Glomerular visceral epithelial cell (primary cell): ENCODE results near the gene MAPK4.
A peak's percentile ranks its signal among the peaks of the same experiment; 100 is the strongest.
"Not testable (repeated sequence)": the region's sequence is repeated elsewhere in the genome, so short reads cannot be mapped to it uniquely, and the experiment has no call there.

Experiments
- DNase-seq: peaks from one replicate; pipeline ENCODE4 v3.0.0-alpha.2; 2016; ENCODE audit errors: extremely low spot score

MAPK4 gene

DNA sequence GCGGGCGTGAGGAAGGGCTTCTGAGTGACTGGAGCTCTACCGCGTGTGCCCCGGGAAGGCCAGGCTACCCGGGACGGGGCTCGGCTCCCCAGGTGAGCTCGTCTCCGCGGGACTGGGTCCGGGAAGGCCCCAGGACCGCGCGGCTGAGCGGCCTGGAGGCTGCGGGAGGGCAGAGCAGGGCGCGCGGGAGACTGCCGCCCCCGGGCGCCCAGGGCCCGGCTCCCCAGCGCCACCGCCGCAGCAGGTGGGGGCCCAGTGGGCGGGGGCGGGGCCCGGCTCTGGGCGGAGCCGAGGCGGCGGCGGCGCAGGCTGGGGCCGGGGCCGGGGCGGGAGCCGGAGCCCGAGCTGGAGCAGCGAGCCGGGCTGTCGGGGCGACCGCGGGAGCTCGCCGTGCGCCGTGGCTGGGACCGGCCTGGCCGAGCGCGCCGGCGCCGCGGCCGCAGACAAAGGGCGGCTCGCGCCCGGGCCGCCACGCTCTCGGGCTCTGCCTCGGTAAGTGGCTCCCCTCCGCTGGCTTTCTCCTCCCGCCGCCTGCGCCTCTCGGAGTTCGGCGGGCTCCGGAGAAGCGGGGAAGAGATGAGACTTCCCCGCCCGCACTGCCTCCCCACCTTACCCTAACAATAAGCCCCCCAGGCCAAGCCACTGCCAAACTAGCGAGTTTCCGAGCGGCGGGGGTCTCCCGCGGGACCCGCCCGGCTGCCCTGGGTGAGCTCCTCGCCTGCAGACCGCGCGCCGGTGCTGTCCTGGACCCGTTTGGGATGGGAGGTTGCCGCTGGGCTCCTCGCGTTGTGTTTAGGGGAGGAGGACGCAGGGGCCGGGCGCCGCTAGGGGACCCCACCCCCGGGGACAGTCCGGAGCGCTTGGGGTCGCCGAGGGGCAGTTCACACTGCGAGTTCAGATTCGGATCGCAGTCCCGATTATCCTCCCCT, at the start of gene MAPK4:
TSS of gene MAPK4 (plus strand) at position 336 of the 929 bp plus-strand sequence. CDS start 103,872 bp downstream, outside the sequence.
- peak; percentile 22 for DNase-seq

DNA sequence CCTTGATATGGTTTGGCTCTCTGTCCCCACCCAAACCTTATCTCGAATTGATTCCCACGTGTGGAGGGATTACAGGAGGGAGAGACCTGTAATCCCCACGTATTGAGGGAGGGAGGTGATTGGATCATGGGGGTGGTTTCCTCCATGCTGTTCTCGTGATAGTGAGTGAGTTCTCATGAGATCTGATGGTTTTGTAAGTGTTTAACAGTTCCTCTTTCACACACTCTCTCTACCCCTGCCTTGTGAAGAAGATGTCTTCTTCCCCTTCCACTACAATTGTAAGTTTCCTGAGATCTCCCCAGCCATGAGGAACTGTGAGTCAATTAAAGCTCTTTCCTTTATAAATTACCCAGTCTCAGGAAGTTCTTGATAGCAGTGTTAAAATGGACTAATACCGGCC, 42.6 kb upstream of the MAPK4 start:
- not testable (repeated sequence) for DNase-seq

DNA sequence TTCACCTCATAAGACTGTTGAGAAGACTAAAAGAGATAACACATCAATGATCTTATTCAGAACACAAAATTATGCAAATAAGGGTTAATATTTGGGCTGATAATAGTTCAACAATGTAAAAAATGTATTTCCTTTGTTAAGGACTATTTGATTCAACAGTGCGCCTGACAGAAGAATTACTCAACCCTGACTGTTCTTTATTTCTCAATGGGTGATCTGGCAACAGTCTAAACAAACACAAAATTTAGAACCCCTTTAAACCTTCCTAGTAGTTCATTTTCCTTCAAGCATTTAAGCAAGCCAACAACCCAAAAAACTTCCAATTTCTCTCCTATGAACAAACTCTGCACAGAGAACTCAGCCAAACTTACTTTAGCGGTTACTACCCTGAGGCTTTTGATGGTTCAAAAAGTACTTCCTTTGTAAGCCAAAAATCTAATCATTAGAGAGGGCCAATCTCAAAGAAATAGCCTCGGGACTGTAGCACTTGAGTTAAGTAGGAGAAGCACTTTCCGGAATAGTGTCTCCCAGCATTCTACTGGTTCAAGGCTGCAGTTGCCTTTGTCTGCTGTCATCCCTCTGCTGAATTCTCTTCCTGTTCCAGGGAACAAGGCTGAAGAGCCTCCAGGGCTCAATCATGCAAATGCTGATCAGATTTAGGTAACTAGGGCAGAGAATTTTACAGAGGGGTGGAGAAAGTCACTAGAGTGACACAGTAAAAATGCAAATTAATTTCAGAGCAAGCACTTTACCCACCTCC, 40.9 kb upstream of the MAPK4 start:
- DNase-seq: no peak

- DNase-seq: no peak
These were observed 36.7 kb upstream of the MAPK4 start for GRCh38 chr18:50523165-50523564.

DNA sequence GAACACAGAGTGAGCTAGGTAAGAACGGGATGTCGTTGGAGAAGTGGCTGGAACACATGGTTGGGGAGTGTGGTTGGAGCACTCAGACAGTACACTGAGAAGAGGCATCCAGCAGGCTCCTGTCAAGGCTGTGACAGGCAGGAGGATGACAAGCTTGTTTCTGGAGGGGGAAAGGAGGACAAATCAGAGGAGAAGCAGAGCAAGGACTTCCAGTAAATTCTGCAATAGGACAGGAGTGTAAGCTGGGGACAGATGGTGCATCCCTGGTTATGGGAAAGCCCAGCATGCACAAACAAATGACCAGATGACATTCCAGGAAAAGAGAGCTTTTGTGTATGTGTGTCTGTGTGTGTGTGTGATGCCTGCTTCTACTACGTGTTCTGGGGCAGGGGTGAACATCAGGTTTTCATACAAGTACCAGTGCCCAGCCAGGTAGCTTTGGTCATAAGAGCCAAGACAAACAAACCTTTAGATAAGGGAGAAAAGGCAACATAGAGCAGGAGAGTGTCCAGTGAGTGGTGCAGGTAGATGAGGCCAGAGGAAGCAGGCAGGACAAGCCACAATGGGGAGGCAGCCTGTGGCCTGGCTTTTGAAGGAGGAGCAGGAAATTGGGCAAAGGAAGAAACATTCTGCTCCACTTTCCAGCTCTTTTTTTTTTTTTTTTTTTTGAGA, 32.1 kb upstream of the MAPK4 start:
- DNase-seq: no peak

GRCh38 chr18:50528806-50529205, 31.1 kb upstream of the MAPK4 start:
- no peak for DNase-seq

- DNase-seq: not testable (repeated sequence)
These were observed 26.1 kb upstream of the MAPK4 start for GRCh38 chr18:50533822-50534221.

DNA sequence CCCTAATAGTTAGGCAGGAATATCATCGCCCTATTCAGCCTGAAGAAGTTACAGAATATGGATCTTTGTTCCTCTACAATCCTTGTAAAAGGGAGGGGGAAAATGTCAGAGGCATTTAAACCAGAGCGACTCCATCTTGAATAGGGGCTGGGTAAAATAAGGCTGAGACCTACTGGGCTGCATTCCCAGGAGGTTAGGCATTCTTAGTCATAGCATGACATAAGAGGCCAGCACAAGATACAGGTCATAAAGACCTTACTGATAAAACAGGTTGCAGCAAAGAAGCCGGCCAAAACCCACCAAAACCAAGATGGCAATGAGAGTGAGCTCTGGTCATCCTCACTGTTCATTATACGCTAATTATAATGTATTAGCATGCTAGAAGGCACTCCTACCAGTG, 15.4 kb upstream of the MAPK4 start:
- DNase-seq: not testable (repeated sequence)

GRCh38 chr18:50545936-50546335, 14.0 kb upstream of the MAPK4 start:
- no peak for DNase-seq

- no peak for DNase-seq
These were observed 11.7 kb upstream of the MAPK4 start for GRCh38 chr18:50548160-50548559.

- DNase-seq: not testable (repeated sequence)
These were observed 8.2 kb upstream of the MAPK4 start for GRCh38 chr18:50551651-50552050.

DNA sequence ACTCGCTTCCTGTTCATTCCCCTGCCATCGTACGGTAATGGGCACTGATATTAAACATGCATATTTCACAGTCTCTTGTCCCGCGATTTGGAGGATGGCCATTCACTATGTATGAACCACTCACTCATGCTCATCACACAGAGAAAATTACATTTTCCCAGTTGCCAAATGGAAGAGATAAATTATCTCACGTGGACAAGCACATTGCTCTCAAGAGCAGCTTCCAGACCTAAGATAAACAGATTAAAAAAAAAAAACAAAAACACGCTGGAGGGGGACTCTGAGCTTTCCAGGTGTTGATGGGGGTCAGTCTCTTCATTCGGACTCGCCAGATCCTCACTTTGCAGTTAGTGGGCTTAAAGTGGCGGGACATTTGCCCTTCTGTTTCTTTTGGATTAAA, 1.7 kb upstream of the MAPK4 start:
- no peak for DNase-seq

DNA sequence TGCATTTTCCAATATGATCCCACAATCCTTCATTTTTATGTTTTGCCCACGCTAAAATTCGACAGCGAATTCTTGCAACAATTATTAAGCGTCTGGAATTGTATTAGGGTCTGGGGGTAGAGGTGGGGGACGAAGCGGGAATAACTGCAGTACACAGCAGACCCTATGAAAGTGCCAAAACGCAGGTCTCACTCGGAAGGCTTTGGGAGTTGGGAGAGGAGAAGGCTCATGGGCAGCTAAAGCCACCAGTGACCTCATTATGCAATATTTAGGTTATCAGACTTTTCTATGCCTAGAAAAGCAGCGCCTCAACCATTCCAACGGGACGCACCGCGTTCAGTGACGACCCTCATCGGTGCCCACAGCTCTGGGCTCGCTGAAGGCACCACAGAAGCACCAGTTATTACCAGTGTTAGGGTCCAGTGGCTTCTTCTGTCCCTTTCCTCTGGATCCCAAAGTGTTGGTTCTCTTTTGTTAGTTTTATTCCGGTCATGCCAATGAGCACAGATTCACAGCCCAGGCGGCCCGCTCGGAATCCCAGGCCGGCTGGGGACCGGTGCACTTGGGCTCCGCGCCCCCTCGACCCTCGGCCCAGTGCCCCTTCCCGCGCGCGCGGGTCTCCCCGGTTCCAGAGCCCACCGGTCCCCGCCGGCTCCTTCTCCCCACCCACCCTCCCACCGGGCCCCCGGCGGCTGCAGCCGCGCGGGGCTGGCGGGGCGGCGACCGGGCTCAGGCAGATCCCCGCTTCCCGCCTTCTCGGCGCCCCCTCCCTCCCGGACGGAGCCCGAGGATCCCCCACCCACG, 737 bp upstream of the MAPK4 start:
- DNase-seq: no peak

- DNase-seq: no peak
These were observed 1.1 kb downstream of the MAPK4 start for GRCh38 chr18:50560681-50561629.

DNA sequence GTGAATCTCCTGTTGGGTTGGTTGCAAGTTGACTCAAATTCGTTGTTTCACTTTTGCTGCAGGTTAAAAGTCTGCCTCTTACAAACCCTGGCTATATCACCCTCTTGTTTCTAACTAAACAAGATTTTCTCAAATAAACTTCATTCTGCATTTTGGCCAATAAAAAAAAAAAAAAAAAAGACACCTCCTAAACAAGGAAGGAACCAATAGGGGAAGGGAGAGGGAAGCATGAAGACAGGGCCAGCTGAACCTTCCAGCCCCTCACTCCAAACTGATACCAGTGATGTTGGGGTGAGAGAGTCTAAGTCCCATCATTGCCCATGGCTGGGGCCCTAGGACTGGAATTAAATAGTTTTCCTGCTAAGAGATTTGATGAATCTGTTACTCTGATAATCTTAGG, 2.4 kb downstream of the MAPK4 start:
- not testable (repeated sequence) for DNase-seq

DNA sequence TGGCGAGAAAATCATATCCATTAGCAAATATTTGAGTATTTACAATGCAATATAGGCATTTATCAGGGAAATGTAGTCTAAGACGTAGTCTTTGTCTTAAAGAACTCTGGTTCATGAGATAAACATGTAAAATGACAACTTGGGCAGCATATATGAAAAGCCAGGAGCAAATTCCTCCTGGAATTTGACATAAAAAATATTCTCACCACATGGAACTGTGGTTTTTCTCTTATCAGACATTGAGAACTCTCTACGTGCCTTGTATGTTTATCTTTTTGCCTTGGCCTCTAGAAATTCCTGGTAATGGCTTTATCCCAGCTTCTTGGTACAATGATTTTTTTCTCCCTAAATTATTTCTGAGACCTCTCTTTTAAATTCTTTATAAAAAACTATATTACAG, 2.8 kb downstream of the MAPK4 start:
- DNase-seq: no peak

- DNase-seq: no peak
These were observed 3.5 kb downstream of the MAPK4 start for GRCh38 chr18:50563376-50563775.

DNA sequence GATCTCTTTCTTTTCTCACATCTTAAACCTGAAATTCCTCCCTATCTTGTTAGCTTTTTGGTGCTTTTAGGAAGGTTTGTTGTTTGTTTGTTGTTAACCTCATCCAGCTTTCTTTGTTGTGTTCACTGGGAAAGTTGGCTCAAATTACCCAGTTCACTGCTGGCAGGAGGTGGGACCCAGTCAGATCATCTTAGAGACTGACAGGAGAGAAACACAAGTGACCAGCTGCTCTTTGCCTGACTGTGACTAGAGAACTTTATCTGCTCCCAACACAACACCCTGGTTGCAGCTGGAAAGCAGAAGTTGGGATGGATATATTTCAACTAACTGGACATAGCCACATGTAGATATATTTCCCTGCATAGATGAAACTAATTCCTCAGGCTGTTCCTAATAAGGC, 10.0 kb downstream of the MAPK4 start:
- no peak for DNase-seq

DNA sequence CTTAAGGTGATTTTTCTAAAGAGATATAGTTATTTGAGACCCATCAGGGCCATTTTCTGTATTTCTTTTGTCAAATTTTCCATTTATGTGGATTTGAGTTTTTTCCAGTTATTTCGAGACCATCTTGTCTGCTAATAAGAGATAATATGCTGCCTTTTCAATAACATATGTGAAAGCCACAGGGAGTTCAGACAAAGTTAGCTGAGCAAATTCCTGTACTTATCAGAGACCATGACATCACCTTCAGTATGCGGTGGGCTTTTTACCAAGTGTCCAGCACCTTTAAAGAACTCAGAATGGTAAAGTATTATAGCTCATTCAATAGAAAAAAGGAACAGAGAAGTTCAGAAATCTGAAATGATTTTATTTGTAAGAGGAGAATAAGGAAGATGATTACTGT, 11.7 kb downstream of the MAPK4 start:
- DNase-seq: no peak

DNA sequence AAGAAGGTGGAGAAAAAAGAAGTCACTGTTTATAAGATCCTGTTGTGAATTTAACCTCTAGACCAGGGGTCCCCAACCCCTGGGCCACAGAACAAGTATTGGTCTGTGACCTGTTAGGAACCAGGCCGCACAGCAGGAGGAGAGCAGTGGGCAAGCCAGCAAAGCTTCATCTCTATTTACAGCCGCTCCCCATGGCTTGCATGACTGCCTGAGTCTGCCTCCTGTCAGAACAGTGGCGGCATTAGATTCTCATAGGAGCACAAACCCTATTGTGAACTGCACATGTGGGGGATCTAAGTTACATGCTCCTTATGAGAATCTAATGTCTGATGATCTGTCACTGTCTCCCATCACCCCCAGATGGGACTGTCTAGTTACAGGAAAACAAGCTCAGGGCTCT, 13.3 kb downstream of the MAPK4 start:
- not testable (repeated sequence) for DNase-seq
